GM23338 (cell line): ENCODE results near the gene CYSTM1.

ENCODE experiments used
- CREB1 ChIP-seq: fragments of 250-450 bp; sonication (Bioruptor Pico); IDR thresholded peaks from 2 replicates; pipeline ENCODE4 v1.5.0; 2020; ENCODE audit warnings: low read depth, mild to moderate bottlenecking, moderate library complexity
- EZH2 ChIP-seq: fragments of 200-600 bp; sonication (generic); IDR thresholded peaks from one replicate; pipeline ENCODE4 v1.8.0; 2017; ENCODE audit warnings: antibody characterized with exemption, mild to moderate bottlenecking, low read depth; ENCODE audit not compliant: unreplicated experiment
- JUNB ChIP-seq: IDR thresholded peaks from one replicate; pipeline ENCODE4 v1.6.1; 2016; ENCODE audit warnings: antibody characterized with exemption; ENCODE audit not compliant: unreplicated experiment
- ZNF114 ChIP-seq: fragments of 250-450 bp; sonication (Bioruptor Pico); IDR thresholded peaks from 2 replicates; pipeline ENCODE4 v1.5.0; 2020; ENCODE audit warnings: mild to moderate bottlenecking, moderate library complexity
- TF ChIP-seq, protein P1 (sequence below), 2 experiments: fragments of 200-600 bp in 1 of 2; sonication (generic) in 1 of 2; conservative IDR thresholded peaks; 2 replicates each; pipeline versions ENCODE4 v1.5.1 to v1.6.1; 2016 to 2017; ENCODE audit warnings: antibody characterized with exemption in 2 of 2, low read depth in 2 of 2, mild to moderate bottlenecking in 2 of 2, moderate library complexity in 1 of 2
- TF ChIP-seq, protein P2 (sequence below): IDR thresholded peaks from one replicate; pipeline ENCODE4 v1.6.1; 2018; ENCODE audit warnings: antibody characterized with exemption; ENCODE audit not compliant: unreplicated experiment

DNA sequence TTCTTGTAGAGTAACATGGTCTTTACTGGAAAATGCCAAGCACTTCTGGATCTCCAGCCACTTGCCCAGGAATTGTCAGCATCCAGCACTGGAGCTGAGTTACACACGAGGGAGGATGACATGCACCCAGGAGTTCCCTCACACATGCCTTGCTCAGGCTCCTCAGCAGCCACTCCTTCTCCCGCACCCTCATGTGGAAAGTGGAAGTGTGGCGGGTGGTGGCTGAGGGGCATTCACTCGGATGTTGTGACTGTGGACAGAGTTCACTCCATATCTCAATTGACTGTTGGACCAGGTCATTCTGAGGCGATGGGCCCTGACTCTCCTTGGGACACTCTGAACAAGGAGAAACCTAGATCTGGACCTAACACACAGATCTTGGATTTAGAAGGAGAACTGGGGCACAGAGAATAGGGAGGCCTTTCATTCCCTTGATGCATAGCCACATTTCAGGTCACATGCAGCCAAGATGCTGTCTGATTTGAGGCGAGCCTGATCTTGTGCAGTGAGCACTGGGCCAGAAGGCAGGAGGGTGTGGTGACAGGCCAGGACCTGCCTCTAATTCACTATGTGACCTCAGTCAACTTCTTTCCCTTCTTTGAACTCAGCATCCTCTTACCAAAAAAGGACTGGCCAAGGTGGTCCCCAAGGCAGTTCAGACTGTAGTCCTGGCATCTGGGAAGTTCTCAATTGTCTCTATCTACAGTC lies 62.1 kb downstream of the CYSTM1 start:
- TF ChIP-seq EZH2 (no peak), JUNB (no peak), ZNF114 (CRISPR knock-in tag) (no peak), CREB1 (CRISPR knock-in tag) (no peak)
- TF ChIP-seq, protein P1, sequence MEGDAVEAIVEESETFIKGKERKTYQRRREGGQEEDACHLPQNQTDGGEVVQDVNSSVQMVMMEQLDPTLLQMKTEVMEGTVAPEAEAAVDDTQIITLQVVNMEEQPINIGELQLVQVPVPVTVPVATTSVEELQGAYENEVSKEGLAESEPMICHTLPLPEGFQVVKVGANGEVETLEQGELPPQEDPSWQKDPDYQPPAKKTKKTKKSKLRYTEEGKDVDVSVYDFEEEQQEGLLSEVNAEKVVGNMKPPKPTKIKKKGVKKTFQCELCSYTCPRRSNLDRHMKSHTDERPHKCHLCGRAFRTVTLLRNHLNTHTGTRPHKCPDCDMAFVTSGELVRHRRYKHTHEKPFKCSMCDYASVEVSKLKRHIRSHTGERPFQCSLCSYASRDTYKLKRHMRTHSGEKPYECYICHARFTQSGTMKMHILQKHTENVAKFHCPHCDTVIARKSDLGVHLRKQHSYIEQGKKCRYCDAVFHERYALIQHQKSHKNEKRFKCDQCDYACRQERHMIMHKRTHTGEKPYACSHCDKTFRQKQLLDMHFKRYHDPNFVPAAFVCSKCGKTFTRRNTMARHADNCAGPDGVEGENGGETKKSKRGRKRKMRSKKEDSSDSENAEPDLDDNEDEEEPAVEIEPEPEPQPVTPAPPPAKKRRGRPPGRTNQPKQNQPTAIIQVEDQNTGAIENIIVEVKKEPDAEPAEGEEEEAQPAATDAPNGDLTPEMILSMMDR (conservative IDR thresholded peaks at IDR 0.05; ENCODE audit: low read depth in 2 of 2), result no peak
- TF ChIP-seq, protein P2, sequence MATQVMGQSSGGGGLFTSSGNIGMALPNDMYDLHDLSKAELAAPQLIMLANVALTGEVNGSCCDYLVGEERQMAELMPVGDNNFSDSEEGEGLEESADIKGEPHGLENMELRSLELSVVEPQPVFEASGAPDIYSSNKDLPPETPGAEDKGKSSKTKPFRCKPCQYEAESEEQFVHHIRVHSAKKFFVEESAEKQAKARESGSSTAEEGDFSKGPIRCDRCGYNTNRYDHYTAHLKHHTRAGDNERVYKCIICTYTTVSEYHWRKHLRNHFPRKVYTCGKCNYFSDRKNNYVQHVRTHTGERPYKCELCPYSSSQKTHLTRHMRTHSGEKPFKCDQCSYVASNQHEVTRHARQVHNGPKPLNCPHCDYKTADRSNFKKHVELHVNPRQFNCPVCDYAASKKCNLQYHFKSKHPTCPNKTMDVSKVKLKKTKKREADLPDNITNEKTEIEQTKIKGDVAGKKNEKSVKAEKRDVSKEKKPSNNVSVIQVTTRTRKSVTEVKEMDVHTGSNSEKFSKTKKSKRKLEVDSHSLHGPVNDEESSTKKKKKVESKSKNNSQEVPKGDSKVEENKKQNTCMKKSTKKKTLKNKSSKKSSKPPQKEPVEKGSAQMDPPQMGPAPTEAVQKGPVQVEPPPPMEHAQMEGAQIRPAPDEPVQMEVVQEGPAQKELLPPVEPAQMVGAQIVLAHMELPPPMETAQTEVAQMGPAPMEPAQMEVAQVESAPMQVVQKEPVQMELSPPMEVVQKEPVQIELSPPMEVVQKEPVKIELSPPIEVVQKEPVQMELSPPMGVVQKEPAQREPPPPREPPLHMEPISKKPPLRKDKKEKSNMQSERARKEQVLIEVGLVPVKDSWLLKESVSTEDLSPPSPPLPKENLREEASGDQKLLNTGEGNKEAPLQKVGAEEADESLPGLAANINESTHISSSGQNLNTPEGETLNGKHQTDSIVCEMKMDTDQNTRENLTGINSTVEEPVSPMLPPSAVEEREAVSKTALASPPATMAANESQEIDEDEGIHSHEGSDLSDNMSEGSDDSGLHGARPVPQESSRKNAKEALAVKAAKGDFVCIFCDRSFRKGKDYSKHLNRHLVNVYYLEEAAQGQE, result no peak
